DND-41 (cell line): ENCODE results near the gene NELFA.

ENCODE experiments used
- ATAC-seq: fragments of 200-7000 bp; cut with Tn5 transposase; 3 replicates; pipeline ENCODE4 v1.9.1; 2021; ENCODE audit warnings: low read depth; ENCODE audit not compliant: insufficient read depth
- DNase-seq: peaks from one replicate; pipeline ENCODE4 v3.0.0-alpha.2; 2020
- H2AFZ ChIP-seq: 2 replicates; pipeline ENCODE4 v1.6.0; 2012; ENCODE audit warnings: low read depth, low read length
- H3K27ac ChIP-seq: 2 replicates; pipeline ENCODE4 v1.5.1; 2012; ENCODE audit warnings: low read length, inconsistent platforms
- H3K27me3 ChIP-seq: fragments of 200-600 bp; sonication (generic); 2 replicates; pipeline ENCODE4 v1.6.0; 2012; ENCODE audit warnings: low read length, mild to moderate bottlenecking, inconsistent platforms; ENCODE audit not compliant: insufficient read depth, poor library complexity
- H3K36me3 ChIP-seq: 2 replicates; pipeline ENCODE4 v1.5.1; 2012; ENCODE audit warnings: low read length, inconsistent platforms; ENCODE audit not compliant: insufficient read depth
- H3K4me1 ChIP-seq: 2 replicates; pipeline ENCODE4 v1.5.1; 2012; ENCODE audit warnings: mild to moderate bottlenecking, low read length; ENCODE audit not compliant: insufficient read depth
- H3K4me2 ChIP-seq: 2 replicates; pipeline ENCODE4 v1.6.0; 2012; ENCODE audit warnings: mild to moderate bottlenecking, moderate library complexity, low read length, inconsistent platforms; ENCODE audit not compliant: insufficient read depth
- H3K4me3 ChIP-seq, 2 experiments: fragments of 200-600 bp in 1 of 2; shearing (Covaris generic) in 1 of 2; 2 replicates each; pipeline ENCODE4 v1.5.1; 2012 to 2016; ENCODE audit warnings: inconsistent platforms in 2 of 2, low read length in 2 of 2, mild to moderate bottlenecking in 2 of 2, low read depth in 1 of 2, moderate library complexity in 1 of 2
- H3K79me2 ChIP-seq: 2 replicates; pipeline ENCODE4 v1.6.0; 2012; ENCODE audit warnings: low read length, inconsistent platforms; ENCODE audit not compliant: insufficient read depth
- H3K9ac ChIP-seq: 2 replicates; pipeline ENCODE4 v1.6.0; 2012; ENCODE audit warnings: low read depth, mild to moderate bottlenecking, inconsistent platforms, low read length, moderate library complexity
- H3K9me3 ChIP-seq: 2 replicates; pipeline ENCODE4 v1.5.1; 2012; ENCODE audit warnings: low read length, moderate library complexity, mild to moderate bottlenecking, inconsistent platforms; ENCODE audit not compliant: insufficient read depth, severe bottlenecking
- H4K20me1 ChIP-seq: 2 replicates; pipeline ENCODE4 v1.6.0; 2012; ENCODE audit warnings: low read length; ENCODE audit not compliant: insufficient read depth
- CTCF ChIP-seq: IDR thresholded peaks from 2 replicates; pipeline ENCODE4 v1.5.1; 2012; ENCODE audit warnings: borderline replicate concordance, low read length, moderate library complexity, mild to moderate bottlenecking; ENCODE audit not compliant: poor library complexity, severe bottlenecking; ENCODE audit errors: extremely low read depth
- EZH2 ChIP-seq: IDR thresholded peaks from 3 replicates; pipeline ENCODE4 v1.6.1; 2012; ENCODE audit warnings: borderline replicate concordance, low read depth, mild to moderate bottlenecking, moderate library complexity, low read length, inconsistent platforms; ENCODE audit not compliant: severe bottlenecking

Gene NELFA

GRCh38 chr4:2043396-2044118 is 34.8 kb upstream of the NELFA start:
- H3K4me2 ChIP-seq = peak overlapping the region; percentile 68; the same call in 1 of the 2 replicates
- no peak for TF ChIP-seq CTCF
- TF ChIP-seq EZH2 = no peak
- no peaks in the 10 kb centered on the region for H3K27me3 ChIP-seq
- ATAC-seq (no peak), DNase-seq (no peak)
- no peak overlapping the region; a peak in 1 of 4 replicates for H3K4me3 ChIP-seq
- no peak overlapping the region for H2AFZ ChIP-seq
- H3K79me2 ChIP-seq = 0 out of 2 replicates have a peak, but pooled peaks cover 2% of the 10 kb centered on the region
- H4K20me1 ChIP-seq = peaks cover 25% of the 10 kb centered on the region
- no peak overlapping the region for H3K9ac ChIP-seq
- H3K4me1 ChIP-seq = peaks cover 15% of the 10 kb centered on the region
- no peaks in the 10 kb centered on the region for H3K9me3 ChIP-seq
- H3K36me3 ChIP-seq = no peaks in the 10 kb centered on the region
- no peak overlapping the region for H3K27ac ChIP-seq

- TF ChIP-seq EZH2 (no peak), CTCF (no peak)
- peaks cover 25% of the 10 kb centered on the region for H4K20me1 ChIP-seq
- no peak for DNase-seq
- H3K9ac ChIP-seq = peak overlapping the region; percentile 57; the same call in 1 of the 2 replicates
- no peaks in the 10 kb centered on the region for H3K36me3 ChIP-seq
- peak overlapping the region; percentile 68 for H3K4me2 ChIP-seq
- H3K79me2 ChIP-seq = 0 out of 2 replicates have a peak, but pooled peaks cover 2% of the 10 kb centered on the region
- H3K27me3 ChIP-seq = no peaks in the 10 kb centered on the region
- no peak overlapping the region for H3K27ac ChIP-seq
- ATAC-seq = no peak
- no peaks in the 10 kb centered on the region for H3K9me3 ChIP-seq
- no peak overlapping the region for H2AFZ ChIP-seq
- peaks cover 15% of the 10 kb centered on the region for H3K4me1 ChIP-seq
- H3K4me3 ChIP-seq = peak overlapping the region in 1 of 2 experiments; percentile 82; a peak in 3 of 4 replicates
These were observed 34.2 kb upstream of the NELFA start for GRCh38 chr4:2042947-2043395.

- Histone ChIP-seq H3K4me1 (peaks cover 15% of the 10 kb centered on the region), H3K36me3 (no peaks in the 10 kb centered on the region), H3K4me2 (peak overlapping the region; percentile 68), H2AFZ (peak overlapping the region; percentile 79; the same call in 1 of the 2 replicates), H3K27me3 (no peaks in the 10 kb centered on the region), H3K4me3 (peak overlapping the region; percentile 50 to 82; a peak in 3 of 4 replicates), H4K20me1 (peaks cover 25% of the 10 kb centered on the region), H3K9ac (peak overlapping the region; percentile 57), H3K79me2 (0 out of 2 replicates have a peak, but pooled peaks cover 2% of the 10 kb centered on the region), H3K27ac (no peak overlapping the region), H3K9me3 (no peaks in the 10 kb centered on the region)
- peak; percentile 51 for DNase-seq
- TF ChIP-seq CTCF (no peak), EZH2 (no peak)
- ATAC-seq = peak; percentile 76
These were observed 33.6 kb upstream of the NELFA start for GRCh38 chr4:2042204-2042946.
